Smooth muscle cell (in vitro differentiated cells): ENCODE data around the gene ABTB1. TPM values are rescaled to one million over a fixed set of nuclear protein-coding genes. Genes with fewer than 3 reads are reported as not detected.

Experiments
- DNase-seq: peaks from one replicate; lab custom pipeline; 2025; ENCODE audit not compliant: unreplicated experiment; lab: John Stamatoyannopoulos, UW
- H2AFZ ChIP-seq: fragments of 200-600 bp; sonication (generic); 2 replicates; pipeline ENCODE4 v1.6.0; 2016; ENCODE audit warnings: antibody characterized with exemption, low read depth, mild to moderate bottlenecking
- H3F3A ChIP-seq: fragments of 200-600 bp; sonication (generic); 2 replicates; pipeline ENCODE4 v1.6.0; 2017; ENCODE audit warnings: antibody characterized with exemption, low read depth
- H3K27ac ChIP-seq: fragments of 200-600 bp; sonication (generic); 2 replicates; pipeline ENCODE4 v1.5.1; 2016; ENCODE audit warnings: low read depth, mild to moderate bottlenecking
- H3K27me3 ChIP-seq: fragments of 200-600 bp; sonication (generic); 2 replicates; pipeline ENCODE4 v1.6.1; 2016; ENCODE audit warnings: low read depth, mild to moderate bottlenecking
- H3K36me3 ChIP-seq: fragments of 200-600 bp; sonication (generic); 2 replicates; pipeline ENCODE4 v1.5.1; 2016; ENCODE audit warnings: low read depth
- H3K4me1 ChIP-seq: fragments of 200-600 bp; sonication (generic); 2 replicates; pipeline ENCODE4 v1.5.1; 2016; ENCODE audit warnings: low read depth
- H3K4me2 ChIP-seq: fragments of 200-600 bp; sonication (generic); 2 replicates; pipeline ENCODE4 v1.6.0; 2016; ENCODE audit warnings: mild to moderate bottlenecking
- H3K4me3 ChIP-seq: fragments of 200-600 bp; sonication (generic); 2 replicates; pipeline ENCODE4 v1.5.1; 2016; ENCODE audit warnings: mild to moderate bottlenecking
- H3K79me2 ChIP-seq: fragments of 200-600 bp; sonication (generic); 2 replicates; pipeline ENCODE4 v1.6.0; 2016; ENCODE audit warnings: low read depth, mild to moderate bottlenecking
- H3K9ac ChIP-seq: fragments of 200-600 bp; sonication (generic); 2 replicates; pipeline ENCODE4 v1.6.0; 2016; ENCODE audit warnings: low read depth
- H3K9me3 ChIP-seq: fragments of 200-600 bp; sonication (generic); replicated peaks from 2 replicates; pipeline ENCODE4 v1.5.1; 2016; ENCODE audit warnings: low read depth
- H4K20me1 ChIP-seq: fragments of 200-600 bp; sonication (generic); 2 replicates; pipeline ENCODE4 v1.6.0; 2016; ENCODE audit warnings: low read depth
- CTCF ChIP-seq: fragments of 200-600 bp; sonication (generic); IDR thresholded peaks from 2 replicates; pipeline ENCODE4 v1.5.1; 2017; ENCODE audit warnings: borderline replicate concordance, mild to moderate bottlenecking, antibody characterized with exemption; ENCODE audit not compliant: insufficient read depth, poor library complexity, severe bottlenecking
- WGBS: methylation state at CpG from one replicate; pipeline ENCODE4 v1.1.7; 2016; ENCODE audit warnings: low lambda C conversion rate; 5-methylcytosine and 5-hydroxymethylcytosine counted together
- polyA plus RNA-seq: library from polyadenylated mRNA; unstranded; fragments of >200 nt; fragmentation: Nextera tagmentation; extraction: Ambion mirVana; gene quantifications from 2 replicates; pipeline ENCODE4 v1.2.1, GENCODE V29; 2016
- total RNA-seq: library from RNA; depleted of rRNA; stranded (reverse); fragments of >200 nt; gene quantifications from 2 replicates; pipeline ENCODE4 v1.2.3, GENCODE V29; 2014

ABTB1 gene
- total and polyA plus RNA-seq, 2 experiments from 2014 or later, result 2.8 to 17.9 TPM

GRCh38 chr3:127686512-127686894, 13.8 kb downstream of the ABTB1 start:
- no peak for DNase-seq
- Histone ChIP-seq H3K27me3 (no peaks in the 10 kb centered on the region), H3F3A (no peaks in the 10 kb centered on the region), H3K27ac (no peak overlapping the region), H3K9me3 (no peaks in the 10 kb centered on the region), H3K9ac (no peak overlapping the region), H2AFZ (no peak overlapping the region), H4K20me1 (no peaks in the 10 kb centered on the region), H3K36me3 (no peaks in the 10 kb centered on the region), H3K4me2 (no peak overlapping the region), H3K4me3 (no peak overlapping the region), H3K79me2 (no peaks in the 10 kb centered on the region), H3K4me1 (peaks cover 20% of the 10 kb centered on the region)
- TF ChIP-seq CTCF, result no peak

- Histone ChIP-seq H3K27ac (no peak overlapping the region), H3K9me3 (no peaks in the 10 kb centered on the region), H3K27me3 (no peaks in the 10 kb centered on the region), H4K20me1 (no peaks in the 10 kb centered on the region), H2AFZ (no peak overlapping the region), H3K9ac (no peak overlapping the region), H3F3A (no peaks in the 10 kb centered on the region), H3K4me1 (peaks cover 20% of the 10 kb centered on the region), H3K4me3 (no peak overlapping the region), H3K36me3 (no peaks in the 10 kb centered on the region), H3K79me2 (no peaks in the 10 kb centered on the region), H3K4me2 (no peak overlapping the region)
- no peak for TF ChIP-seq CTCF
- DNase-seq, result no peak
- 95% methylated on average over 2 of the region's 2 CpGs for WGBS
Measured at GRCh38 chr3:127687228-127687737, 14.5 kb downstream of the ABTB1 start.

- H3K79me2 ChIP-seq, result no peaks in the 10 kb centered on the region
- H3K9ac ChIP-seq, result no peak overlapping the region
- H2AFZ ChIP-seq, result no peak overlapping the region
- DNase-seq, result no peak
- WGBS, result 41% methylated on average over 2 of the region's 2 CpGs
- H3K4me3 ChIP-seq, result no peak overlapping the region
- no peak overlapping the region for H3K4me2 ChIP-seq
- no peak overlapping the region for H3K27ac ChIP-seq
- H3K9me3 ChIP-seq, result no peaks in the 10 kb centered on the region
- no peak for TF ChIP-seq CTCF
- H3K36me3 ChIP-seq, result no peaks in the 10 kb centered on the region
- H4K20me1 ChIP-seq, result no peaks in the 10 kb centered on the region
- peaks cover 20% of the 10 kb centered on the region for H3K4me1 ChIP-seq
- H3K27me3 ChIP-seq, result no peaks in the 10 kb centered on the region
- H3F3A ChIP-seq, result no peaks in the 10 kb centered on the region
Measured at GRCh38 chr3:127688022-127688415, 15.3 kb downstream of the ABTB1 start.

GRCh38 chr3:127688416-127689265, 15.9 kb downstream of the ABTB1 start:
- H3K27me3 ChIP-seq, result no peaks in the 10 kb centered on the region
- H4K20me1 ChIP-seq, result no peaks in the 10 kb centered on the region
- WGBS, result 43% methylated on average over 20 of the region's 20 CpGs
- H2AFZ ChIP-seq, result no peak overlapping the region
- H3K79me2 ChIP-seq, result no peaks in the 10 kb centered on the region
- DNase-seq, result no peak
- H3K27ac ChIP-seq, result peak overlapping the region; percentile 40
- H3K9ac ChIP-seq, result no peak overlapping the region
- H3K4me2 ChIP-seq, result no peak overlapping the region
- H3F3A ChIP-seq, result no peaks in the 10 kb centered on the region
- no peaks in the 10 kb centered on the region for H3K9me3 ChIP-seq
- H3K36me3 ChIP-seq, result no peaks in the 10 kb centered on the region
- H3K4me1 ChIP-seq, result peaks cover 20% of the 10 kb centered on the region
- H3K4me3 ChIP-seq, result no peak overlapping the region
- no peak for TF ChIP-seq CTCF
